A204.1 (cell line): ENCODE data around the gene ACADSB.

Source experiments
- FAIRE-seq: peaks from 2 replicates; lab custom pipeline; 2012; peaks lifted over from hg19 to GRCh38; lab: Jason Lieb, UNC

ACADSB gene

DNA sequence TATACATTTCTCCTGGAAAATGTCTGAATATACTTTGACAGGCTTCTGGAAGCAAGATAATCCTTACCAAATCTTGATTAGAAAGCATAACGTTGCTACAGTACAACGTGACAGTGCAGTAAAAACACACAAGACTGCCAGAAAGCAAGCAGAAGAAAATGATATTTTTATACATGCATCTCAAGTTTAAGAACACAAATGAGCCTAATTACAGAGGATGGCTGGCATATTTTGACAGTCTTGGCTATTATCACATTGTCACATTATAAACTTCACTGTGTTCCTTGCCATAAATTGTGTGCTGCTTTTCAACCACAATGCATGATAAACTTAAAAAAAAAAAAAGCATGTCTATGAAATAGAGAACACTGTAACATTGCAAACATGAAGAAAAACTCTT lies 4.5 kb upstream of the ACADSB start:
- no peak for FAIRE-seq

- peak; percentile 9 for FAIRE-seq
These were observed 1.1 kb upstream of the ACADSB start for GRCh38 chr10:123007558-123008354.

- no peak for FAIRE-seq
These were observed 457 bp downstream of the ACADSB start for GRCh38 chr10:123009105-123009820.

GRCh38 chr10:123011987-123012386 lies 3.2 kb downstream of the ACADSB start:
- FAIRE-seq = no peak

GRCh38 chr10:123013456-123014419 lies 4.9 kb downstream of the ACADSB start:
- no peak for FAIRE-seq

DNA sequence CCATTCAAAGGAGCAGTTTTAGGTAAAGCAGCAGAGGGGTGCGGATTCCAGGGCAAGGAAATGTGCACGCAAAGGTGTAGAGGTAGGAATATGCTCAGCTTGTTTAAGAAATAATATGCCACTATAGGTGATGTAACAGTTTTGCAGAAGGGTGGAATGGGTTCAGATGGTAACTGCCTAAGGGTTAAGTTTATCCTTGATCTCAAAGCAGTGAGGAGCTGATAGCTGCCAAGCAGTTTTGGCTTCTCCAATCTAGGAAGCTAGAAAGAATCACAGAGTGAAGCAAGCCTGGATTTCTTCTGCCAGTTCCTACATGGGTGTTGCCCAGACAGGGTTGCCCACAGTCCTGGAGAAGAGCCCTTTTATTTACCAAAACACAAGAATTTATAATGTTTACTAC lies 6.0 kb downstream of the ACADSB start:
- FAIRE-seq = no peak

- FAIRE-seq = no peak
These were observed 7.4 kb downstream of the ACADSB start for GRCh38 chr10:123016228-123016627.

DNA sequence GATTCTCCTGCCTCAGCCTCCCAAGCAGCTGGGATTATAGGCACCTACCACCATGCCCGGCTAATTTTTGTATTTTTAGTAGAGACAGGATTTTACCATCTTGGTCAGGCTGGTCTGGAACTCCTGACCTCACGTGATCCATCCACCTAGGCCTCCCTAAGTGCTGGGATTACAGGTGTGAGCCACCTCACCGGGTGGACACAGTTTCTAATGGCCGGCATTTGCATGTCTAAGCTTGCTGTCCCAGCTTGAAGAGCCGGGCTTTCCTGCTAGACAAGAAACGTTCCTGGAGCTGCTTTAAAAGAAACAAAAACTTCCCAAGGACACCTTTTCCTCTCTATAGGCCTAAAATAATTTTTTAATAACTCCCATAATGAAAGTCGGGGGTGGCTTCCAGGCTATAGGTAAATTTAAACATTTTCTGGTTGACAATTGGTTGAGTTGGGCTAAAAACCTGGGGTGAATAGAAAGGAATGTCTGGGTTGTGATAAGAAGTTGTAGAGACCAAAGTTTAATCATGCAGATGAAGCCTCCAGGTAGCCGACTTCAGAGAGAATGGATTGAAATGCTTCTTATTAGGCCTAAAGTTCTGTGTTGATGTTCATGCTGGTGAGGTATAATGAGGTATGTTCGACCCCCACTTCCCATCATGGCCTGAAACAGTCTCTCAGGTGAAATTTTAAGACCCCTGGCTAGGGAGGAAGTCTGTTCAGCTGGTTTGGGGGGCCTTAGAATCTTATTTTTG lies 8.8 kb downstream of the ACADSB start:
- no peak for FAIRE-seq

DNA sequence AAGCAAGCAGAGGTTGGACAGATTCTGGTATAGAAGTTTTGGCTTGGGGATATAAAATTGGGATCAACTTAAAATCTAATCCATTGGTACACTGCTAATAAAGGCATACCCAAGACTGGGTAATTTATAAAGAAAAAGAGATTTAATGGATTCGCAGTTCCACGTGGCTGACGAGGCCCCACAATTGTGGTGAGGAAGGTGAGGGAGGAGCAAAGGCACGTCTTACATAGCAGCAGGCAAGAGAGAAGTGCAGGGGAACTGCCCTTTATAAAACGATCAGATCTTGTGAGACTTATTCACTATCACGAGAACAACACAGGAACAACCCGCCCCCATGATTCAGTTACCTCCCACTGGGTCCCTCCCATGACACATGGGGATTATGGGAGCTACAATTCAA lies 9.7 kb downstream of the ACADSB start:
- FAIRE-seq = no peak

DNA sequence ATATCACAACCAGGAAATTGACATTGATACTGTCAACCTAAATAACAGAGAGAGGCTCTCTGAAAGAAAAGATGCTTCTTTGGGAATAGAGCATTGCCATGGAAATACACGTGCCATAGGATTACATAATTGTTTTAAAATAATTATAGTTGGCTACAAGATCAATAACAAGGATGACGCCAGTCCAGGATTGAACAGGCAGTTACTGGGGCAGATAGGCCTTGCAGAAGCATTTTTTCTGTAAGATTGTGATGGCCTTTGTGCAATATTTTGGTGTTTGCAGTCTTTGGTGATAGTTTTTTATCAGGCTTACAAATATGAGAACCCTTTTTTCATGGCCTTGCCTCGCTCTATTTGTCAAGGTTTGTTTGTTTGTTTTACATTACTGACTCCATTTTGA lies 10.5 kb downstream of the ACADSB start:
- FAIRE-seq = no peak

- no peak for FAIRE-seq
These were observed 11.3 kb downstream of the ACADSB start for GRCh38 chr10:123019941-123020703.

GRCh38 chr10:123021517-123021916 lies 12.7 kb downstream of the ACADSB start:
- FAIRE-seq = no peak

DNA sequence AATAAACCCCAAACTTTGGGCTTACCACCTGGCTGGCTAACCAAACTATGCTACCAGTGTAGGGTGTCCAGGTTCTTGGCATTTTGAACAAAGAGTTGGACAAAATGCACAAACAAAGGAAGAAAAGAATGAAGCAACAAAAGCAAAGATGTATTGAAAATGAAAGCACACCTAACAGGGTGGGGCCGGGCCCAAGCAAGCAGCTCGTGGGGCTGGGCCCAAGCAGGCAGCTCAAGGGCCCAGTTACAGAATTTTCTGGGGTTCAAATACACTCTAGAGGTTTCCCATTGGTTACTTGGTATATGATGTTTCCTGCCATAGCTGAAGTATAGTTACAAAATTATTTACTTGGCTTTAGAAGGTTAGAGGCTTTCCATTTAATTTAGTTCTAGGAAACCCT lies 15.7 kb downstream of the ACADSB start:
- FAIRE-seq = no peak

GRCh38 chr10:123026302-123026701 lies 17.5 kb downstream of the ACADSB start:
- FAIRE-seq = no peak

- FAIRE-seq = no peak
These were observed 19.1 kb downstream of the ACADSB start for GRCh38 chr10:123027861-123028260.

- FAIRE-seq = no peak
These were observed 22.3 kb downstream of the ACADSB start for GRCh38 chr10:123031124-123031523.

GRCh38 chr10:123034332-123034731 lies 25.5 kb downstream of the ACADSB start:
- FAIRE-seq = no peak

- no peak for FAIRE-seq
These were observed 26.8 kb downstream of the ACADSB start for GRCh38 chr10:123035467-123036086.

- FAIRE-seq = no peak
These were observed 30.2 kb downstream of the ACADSB start for GRCh38 chr10:123038782-123039631.

DNA sequence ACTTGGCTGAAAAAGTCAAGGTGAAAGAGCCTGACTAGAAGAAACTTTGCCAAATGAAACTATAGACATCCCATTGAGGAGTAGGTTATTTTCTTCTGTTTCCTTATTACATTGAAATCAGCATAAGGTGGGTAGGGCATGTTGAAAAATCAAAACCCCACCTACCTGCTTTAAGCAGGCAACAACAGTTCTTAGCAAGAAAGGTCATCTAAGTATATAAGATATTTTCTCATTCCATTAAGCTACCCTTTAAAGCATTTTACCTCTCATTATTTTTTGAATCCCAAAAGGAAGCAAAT lies 30.8 kb downstream of the ACADSB start:
- no peak for FAIRE-seq
